Right renal cortex interstitium (tissue), 3 donors: ENCODE data around the gene FBXL7. TPM values are rescaled to one million over a fixed set of nuclear protein-coding genes. Genes with fewer than 3 reads are reported as not detected.

Experiments
- DNase-seq, 3 donors: peaks; one replicate each; pipeline ENCODE4 v3.0.0-alpha.2; 2013; ENCODE audit warnings: low read depth in 3 of 3, low spot score in 2 of 3
- polyA plus RNA-seq, 3 donors: library from polyadenylated mRNA; unstranded; fragments of 120-200 nt; gene quantifications; one replicate each; pipeline ENCODE4 v1.2.1, GENCODE V29; 2013; ENCODE audit not compliant: insufficient read length in 3 of 3

Gene FBXL7
- polyA plus RNA-seq, 3 donors = 23.9 to 28.7 (median 24.8) TPM

DNA sequence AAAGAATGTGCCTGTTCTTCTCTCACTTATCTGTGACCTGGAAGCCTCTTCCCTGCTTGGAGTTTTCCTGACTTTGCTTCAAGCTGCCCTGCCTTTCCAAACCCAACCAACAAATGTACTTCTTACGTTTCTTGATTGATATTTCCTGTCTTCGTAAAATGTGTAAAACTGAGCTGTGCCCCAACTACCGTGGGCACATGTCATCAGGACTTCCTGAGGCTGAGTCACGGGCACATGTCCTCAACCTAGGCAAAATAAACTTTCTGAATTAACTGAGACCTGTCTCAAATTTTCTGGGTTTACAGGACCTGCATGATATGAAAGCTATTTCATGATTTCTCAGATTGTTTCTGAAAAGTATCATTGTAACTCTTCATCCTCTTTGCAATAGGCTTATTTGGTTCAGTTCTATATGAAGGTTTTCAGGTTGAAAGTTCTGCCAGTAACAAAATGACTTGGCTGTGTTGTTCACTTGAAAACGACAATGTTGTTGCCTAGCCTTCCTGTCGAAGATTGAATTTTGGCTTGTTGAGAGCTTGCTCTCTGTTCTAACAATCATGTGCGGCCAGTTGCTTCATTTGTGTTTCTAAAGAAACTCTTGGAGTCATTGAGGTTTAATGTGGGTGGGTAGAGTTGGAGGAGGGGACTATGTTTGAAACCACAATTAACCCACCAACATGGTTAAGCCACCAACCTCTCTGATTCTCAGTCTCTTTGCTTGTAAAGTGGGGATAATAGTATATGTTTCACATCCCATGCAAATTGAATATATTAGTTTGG, 145.6 kb downstream of the FBXL7 start:
- no peak for DNase-seq

DNA sequence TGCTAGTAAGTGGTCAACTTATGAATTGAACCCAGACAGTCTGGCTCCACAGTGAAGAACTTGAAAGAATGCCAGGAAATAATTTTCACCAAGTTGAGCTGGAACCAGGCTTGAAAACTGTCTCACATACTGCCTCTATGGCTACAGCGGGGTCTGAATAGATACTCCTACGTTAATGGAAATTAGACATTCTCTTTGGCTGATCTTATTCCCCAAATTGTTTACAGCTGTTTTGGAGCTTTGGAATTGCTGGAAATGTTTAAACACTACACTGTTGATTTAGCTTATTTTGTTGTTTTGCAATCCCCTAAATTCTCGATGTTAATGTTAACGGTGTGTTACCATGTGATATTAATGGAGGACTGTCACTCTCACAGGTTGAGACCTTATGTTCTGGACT, 146.4 kb downstream of the FBXL7 start:
- DNase-seq = no peak

DNA sequence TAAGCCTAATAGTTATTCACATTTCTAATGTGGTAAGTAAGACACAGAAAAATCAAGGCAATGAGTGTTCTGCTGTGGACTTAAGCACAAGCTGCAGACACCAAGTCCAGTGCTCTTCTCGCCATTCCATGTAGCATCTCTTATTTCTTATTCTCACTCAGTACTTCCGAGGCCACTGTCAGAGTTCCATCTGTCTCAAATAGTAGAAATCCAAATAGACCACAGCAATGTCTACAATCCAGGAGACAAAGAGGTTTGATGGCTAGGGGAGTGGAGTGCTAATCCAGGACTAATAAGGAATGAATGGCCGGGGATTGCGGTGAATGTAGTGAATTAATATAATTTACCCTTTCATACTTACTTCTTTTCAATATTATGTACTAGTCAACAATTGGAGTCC, 147.3 kb downstream of the FBXL7 start:
- DNase-seq = no peak

DNA sequence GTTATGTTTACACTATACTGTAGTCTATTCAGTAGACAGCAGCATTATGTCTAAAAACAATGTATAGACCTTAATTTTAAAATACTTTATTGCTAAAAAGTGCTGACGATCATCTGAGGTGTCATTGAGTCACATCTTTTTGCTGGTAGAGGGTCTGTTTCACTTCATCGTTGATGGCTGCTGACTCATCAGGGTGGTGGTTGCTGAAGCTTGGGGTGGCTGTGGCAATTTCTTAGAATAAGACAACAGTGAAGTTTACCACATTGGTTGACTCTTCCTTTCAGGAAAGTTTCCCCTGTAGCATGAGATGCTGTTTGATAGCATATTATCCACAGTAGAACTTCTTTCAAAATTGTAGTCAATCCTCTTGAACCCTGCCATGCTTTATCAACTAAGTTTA, 150.3 kb downstream of the FBXL7 start:
- no peak for DNase-seq

DNA sequence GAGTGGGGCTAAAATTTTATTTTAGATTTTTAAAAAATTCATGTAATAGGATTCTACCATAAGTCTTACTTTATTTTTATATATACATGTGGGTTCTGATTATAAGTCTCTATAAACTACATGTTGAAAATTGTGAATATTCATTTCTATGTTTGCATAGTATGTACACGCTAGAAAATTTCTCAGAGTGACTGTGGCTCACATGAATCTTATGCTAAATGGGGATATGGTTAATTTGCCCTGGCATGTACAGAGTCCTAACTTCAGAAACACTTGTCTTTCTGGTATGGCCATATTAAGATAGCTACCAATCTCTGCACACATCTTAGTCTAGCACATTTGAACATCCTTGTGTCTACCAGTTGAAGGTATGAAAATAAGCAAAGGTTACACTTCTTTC, 154.8 kb downstream of the FBXL7 start:
- DNase-seq = no peak

DNA sequence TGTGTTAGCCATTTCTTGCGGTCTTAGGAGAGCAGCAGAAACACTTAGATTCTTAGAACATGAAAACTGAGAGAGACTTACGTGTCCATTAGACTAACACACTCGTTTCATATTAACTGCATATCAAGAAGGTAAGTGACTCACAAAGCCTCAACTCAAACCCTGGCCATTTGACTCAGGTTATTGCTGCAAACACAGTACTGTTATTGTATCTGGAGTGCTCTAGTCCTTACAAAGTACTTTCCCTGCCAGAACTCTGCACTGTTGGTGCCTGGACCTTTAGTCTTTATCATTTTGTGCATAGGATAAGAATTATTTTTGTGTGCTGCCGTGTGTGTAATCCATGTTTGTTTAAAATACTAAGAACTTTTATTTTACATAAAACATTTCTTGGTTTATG, 155.7 kb downstream of the FBXL7 start:
- DNase-seq = no peak

DNA sequence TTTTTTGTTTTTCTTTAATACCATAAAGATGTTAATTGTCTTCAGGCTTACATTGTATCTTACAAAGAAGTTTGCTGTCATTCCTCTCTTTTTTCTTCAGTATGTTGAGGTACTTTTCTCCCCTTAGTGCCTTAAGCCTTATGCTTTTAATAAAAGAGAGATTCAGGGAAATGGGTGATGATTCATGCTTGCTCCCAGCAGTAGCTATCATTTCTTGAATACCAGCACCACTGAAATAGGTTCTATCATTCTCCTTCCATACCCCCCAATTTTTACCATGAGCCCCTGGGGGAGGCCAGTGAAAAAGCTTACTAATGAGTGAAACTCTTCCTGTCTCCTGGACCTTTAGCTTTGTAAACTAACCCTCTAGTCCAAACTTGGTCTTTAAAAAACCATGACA, 165.0 kb downstream of the FBXL7 start:
- no peak for DNase-seq

DNA sequence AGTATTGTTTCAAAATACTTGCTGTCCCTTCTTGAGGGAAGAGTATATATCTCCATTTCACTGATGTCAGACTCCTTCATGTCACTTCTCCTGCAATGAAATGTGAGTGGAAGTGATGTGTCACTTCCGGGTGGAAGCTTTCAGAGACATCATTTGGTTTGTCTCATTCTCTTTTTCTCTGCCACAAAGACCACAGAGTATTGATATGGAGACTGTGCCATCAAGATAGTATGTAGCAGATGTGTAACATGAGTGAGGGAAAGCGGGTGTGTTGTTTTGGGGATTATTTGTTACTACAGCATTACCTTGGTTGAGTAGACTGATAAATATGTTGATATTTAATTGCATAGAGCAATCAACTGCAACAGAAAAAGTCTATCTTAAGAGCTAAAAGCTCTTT, 169.8 kb downstream of the FBXL7 start:
- no peak for DNase-seq

DNA sequence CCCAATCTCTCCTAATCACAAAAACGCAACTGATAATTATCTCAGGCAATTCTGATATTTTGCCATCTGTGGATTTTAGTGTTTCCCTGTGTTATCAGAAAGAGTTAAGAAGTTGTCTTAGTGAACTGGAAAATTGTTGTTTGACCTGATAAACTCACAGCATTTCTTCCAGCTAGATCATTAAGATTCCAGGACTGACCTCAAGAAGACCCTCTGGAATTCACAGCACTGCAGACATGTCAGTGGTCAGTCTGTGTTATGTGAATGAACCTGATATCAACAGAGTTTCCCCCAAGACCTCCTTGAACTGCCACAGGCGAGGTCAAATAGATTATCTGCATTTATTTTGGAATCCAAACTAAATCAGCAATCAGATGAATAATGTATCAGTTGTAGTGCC, 174.7 kb downstream of the FBXL7 start:
- DNase-seq = no peak

DNA sequence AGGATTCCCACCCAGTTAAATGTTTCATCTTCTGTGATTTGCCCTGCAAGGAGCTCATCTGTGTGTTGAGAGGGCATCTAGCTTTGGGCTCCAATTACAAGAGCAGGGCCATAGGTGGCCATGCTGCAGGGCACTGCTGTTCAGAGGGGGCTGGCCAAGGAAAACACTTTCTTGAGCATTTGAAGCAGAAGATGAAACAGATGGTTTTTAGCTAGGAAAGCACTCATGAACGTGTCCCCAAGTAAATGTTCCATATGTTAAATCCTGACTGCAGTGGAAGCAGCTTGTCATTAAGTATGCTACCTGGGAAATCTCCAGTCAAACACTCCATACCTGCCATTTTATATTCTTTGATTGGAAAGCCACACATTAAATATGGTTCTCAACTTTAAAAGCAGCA, 176.6 kb downstream of the FBXL7 start:
- no peak for DNase-seq

DNA sequence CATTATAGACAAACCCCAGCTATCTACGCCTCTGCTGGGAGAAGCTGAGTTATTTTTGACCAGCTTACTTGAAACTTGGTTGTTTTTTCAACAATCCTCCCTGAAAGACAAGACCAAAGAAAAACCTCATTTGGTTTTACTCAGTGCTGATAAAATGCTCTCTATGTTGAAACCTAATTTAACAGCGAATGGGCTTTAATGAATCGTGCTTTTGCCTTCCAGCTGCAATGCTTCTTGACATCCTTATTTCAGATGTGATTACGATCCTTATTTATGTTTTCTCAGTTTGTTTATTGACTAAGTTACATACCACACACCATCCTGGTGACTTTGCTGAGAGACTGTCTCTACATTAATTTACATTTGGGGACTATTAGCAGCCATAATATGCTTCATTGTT, 179.2 kb downstream of the FBXL7 start:
- DNase-seq = no peak

DNA sequence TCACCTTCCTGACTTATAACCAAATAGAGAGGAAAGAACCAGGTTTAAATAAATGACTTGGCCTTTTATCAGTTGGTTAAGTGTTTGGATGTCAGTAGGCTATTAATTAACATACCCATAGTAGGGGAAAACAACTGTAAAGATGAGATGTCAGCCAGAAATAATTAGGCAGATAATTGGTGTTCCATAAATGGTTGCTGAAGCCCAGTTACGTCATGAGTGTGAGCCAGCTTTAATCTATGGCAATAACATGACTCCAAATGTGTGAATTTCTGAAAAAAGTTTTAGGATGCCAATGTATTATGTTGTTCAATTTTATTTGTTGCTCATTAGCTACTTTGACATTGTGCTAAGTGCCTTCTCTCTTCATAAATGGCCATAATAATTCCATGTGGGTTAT, 180.5 kb downstream of the FBXL7 start:
- DNase-seq = no peak

DNA sequence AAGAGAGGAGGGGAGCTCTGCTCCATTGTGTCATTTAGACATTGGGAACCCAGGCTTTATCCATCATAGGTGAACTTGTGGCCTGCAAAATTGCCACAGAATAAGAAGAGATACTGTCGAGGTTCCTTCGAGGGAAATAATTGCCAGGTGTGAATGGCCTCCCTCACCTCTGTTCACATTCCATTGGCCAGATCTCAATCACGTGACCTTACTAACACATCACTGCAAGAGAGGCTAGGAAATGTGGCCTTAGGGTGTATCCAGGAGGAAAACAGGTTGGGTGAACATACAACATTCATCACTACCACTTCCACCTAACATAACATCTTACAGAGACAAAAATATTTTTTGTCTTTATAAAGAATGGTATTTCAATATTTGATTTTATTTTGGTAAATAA, 182.1 kb downstream of the FBXL7 start:
- DNase-seq = no peak

DNA sequence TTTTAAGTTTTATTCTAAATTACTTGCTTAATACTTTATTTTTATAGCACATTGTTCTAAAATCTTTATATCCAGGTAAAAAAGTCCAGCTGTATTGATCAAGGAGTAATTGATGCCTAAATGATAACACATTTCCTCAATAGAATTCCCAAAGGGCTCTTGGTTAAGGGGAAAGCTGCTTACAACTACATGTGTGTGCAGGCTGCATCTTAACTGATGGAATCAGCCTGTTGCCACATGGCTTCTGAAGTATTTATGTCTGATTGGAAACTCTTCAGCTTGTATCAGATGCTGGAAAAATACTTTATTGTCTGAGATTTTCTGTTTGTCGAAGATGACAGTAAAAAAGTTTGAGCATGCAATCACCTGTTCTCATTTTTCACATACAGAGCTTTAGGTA, 182.6 kb downstream of the FBXL7 start:
- DNase-seq = no peak

DNA sequence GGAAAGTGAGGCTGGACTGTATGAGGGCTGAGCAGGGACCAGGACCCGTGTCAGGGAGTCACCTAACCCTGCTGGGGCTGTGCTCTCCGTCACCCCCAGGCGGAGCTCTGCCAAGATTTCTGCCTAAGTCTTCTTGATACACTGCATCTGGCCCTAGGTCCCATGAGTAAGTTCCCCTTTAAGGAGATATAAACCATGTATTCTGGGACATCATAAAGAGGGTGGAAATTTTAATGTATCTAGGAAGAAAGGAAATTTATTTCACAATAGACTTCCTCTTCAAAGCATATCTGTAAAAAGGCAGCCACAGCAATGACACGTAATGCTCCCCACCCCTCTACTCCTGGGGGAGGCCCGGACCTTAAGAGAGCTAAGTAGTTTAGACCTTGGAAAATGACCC, 183.4 kb downstream of the FBXL7 start:
- no peak for DNase-seq

DNA sequence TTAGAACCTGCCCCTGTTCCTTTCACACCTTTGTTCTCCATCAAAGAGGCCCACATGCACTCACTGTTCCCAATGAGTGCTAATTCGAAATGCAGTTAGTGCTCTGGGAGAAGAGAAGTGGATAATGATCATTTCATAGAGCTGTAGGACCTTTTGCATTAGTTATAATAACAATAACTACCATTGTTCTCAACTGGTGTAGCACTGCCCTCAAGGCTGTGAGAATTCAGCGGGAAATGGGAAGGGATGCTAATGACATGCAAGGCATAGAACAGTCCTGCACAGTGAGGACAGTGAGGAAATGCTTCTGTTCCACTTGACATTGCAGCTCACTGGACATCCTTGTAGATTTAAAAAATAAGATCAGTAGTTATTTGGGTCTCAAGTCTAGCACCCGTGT, 187.4 kb downstream of the FBXL7 start:
- no peak for DNase-seq

DNA sequence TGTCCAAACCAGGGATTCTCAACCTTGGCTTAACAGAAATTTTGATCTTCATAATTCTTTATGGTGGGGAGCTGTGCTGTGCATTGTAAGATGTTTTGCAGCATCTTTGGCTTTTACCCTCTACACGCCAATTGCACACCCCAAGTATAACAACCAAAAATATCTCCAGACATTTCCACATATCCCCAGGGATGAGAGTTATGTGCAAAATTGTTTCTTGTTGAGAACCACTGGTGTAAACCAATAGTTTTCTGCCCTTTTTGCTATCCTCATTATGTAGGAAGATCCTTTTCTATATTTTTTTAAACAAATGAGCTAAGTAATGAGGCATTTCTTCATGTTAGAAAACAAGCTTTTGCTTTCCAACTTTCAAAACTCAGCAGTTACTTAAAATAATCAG, 189.9 kb downstream of the FBXL7 start:
- no peak for DNase-seq

DNA sequence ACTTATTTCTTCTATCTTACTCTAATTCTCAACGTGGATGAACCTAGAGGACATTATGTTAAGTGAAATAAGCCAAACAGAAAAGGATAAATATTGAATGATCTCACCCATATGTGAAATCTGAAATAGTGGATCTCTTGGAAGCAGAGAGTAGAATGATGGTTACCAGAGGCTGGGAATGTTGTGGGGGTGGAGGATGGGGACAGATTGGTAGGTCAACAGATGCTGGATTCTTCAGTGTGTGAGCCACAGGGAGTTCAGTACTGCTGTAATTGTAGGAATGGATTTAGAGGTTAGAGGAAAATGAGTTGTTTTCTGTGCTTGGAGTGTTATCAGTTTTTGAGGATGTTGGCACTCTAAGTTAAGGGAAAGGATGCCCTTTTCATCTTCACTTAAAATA, 190.6 kb downstream of the FBXL7 start:
- DNase-seq = no peak

DNA sequence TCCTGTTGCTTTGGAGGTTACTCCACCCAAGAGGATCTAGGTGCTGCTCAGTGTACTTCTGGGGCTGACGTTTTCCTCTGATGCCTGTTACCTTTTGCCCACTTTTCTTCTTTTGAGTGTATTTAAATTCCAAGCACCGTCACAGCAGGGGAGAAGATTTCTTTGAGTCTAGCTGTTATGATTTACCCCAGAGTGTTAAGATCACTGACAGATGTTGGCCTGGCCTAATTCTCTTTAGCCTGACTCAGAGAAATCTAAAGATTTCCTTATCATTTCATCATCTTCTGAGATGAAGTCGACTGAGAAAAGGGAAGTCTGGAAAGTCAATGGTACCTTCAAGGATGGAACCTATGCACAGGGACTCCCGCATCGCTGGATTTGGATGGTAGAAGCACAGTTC, 191.5 kb downstream of the FBXL7 start:
- no peak for DNase-seq

DNA sequence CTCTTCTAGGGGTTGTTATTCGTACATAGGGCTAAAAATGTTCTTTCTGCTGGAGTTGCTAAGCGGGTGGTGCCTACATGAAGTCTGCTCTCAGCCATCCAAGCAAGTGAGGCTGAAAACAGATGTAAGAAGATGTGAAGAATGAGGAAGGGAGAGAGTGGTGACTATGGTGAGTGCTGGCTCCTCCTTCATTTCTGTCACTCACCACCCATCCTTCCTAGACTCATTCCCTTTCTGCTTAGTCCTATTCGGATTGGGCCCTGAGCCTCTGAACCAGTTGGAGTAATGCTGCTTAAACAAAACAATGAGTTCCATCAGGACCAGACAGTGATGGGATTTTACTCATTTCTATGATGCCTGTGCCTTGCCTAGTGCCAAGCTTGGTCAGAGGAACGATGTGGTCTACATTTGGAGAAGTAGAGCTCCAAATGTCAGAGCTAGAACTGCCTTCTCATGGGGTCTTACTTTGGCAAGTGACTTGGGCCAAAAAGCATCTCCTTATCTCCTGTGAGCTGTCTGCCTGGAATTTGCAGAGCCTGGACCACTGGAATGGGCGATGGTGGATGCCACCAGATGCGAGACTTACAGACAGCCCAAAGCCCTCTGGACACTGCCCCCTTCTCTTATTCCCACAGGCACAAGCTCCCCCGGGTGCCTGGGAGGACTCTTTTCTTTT, 192.9 kb downstream of the FBXL7 start:
- no peak for DNase-seq

DNA sequence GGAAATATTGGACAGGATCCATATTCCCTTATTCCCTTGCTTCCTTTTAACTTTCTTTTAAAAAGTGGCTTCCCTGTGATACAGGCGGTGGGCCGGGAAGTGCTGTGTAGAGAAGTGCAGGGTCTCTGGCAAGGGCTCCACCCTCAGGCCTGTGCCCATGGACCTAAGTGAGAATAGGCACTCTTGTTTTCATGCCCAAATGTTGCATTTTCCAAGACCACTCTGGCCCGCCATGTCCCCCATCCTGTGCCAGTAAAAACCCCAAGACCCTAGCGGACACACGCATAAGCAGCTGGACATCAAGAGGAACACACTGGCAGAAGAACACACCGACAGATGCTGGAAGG, 193.4 kb downstream of the FBXL7 start:
- no peak for DNase-seq

DNA sequence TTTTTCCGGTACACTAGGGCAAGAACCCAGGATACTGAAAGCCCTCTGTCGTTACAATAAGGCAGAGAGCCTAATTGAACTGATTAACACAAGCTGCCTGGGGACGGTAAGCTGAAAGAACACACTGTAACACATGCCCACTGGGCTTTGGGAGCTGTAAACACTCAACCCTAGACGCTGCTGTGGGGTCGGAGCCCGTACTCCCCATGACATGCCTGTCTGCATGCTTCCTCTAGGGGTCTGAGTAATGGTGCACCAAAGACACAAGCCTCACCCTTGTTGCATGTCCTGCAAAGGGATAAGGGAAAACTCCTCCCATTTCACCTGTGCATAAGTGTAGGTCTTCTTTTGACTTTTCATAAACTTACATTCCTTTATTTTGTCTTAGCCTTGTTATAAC, 194.0 kb downstream of the FBXL7 start:
- DNase-seq = no peak
